Measurements from ENCODE around the gene ZBTB7C. TPM values are rescaled to one million over a fixed set of nuclear protein-coding genes. Genes with fewer than 3 reads are reported as not detected.

Gene ZBTB7C
- total RNA-seq, 1 donor from 2014 or later, result 1.4 TPM

DNA sequence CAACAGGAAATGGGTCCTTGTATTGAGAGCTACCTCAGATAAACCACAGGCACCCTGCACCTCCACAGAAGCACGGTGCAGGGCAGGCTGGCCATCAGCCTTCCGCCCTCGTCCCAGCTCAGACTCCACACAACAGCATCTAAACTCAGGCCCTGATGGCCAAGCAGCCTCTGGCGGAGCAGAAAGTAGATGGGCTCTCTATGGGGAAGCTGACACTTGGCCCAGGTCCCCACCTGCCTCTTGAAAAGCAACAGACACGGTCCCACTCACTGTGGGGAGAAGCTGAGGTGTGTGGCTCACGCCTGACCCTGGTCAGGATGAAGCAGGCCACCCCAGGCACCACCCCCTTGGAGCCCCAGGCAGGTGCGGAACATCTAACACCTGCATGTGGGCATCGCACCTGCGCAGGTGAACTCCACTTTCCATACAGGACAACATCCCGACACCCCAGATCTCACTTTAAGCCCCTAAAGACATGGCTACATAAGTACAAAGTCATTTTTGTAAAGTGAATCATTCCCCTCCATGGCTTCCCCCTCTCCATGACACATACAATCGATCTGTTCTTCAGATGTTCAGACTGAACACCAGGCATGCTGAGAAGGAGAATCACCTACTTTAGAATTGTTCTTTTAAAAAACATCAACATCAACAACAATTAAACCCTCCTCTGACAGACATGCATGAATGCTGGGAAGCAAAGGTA, 208.4 kb downstream of the ZBTB7C start:
- H3K36me3 Mint-ChIP-seq (ENCODE audit: low read depth), result peaks cover 3% of the 10 kb centered on the region
- H3K4me1 Mint-ChIP-seq (ENCODE audit: low read depth), result no peaks in the 10 kb centered on the region
- H3K27ac Mint-ChIP-seq (ENCODE audit: unreplicated experiment), result no peak overlapping the region
- no peak for TF ChIP-seq CTCF (IDR thresholded peaks at IDR 0.05)
- no peak overlapping the region for H3K4me3 Mint-ChIP-seq (ENCODE audit: unreplicated experiment)
- no peaks in the 10 kb centered on the region for H3K9me3 Mint-ChIP-seq (ENCODE audit: low read depth)
- peaks cover 72% of the 10 kb centered on the region for H3K27me3 Mint-ChIP-seq (ENCODE audit: low read depth)
- no peak for DNase-seq (ENCODE audit: low spot score)

- peaks cover 66% of the 10 kb centered on the region for H3K27me3 Mint-ChIP-seq (ENCODE audit: low read depth)
- H3K4me1 Mint-ChIP-seq (ENCODE audit: low read depth), result peaks cover 3% of the 10 kb centered on the region
- TF ChIP-seq CTCF (IDR thresholded peaks at IDR 0.05), result no peak
- no peak overlapping the region for H3K4me3 Mint-ChIP-seq (ENCODE audit: unreplicated experiment)
- H3K9me3 Mint-ChIP-seq (ENCODE audit: low read depth), result no peaks in the 10 kb centered on the region
- no peak overlapping the region for H3K27ac Mint-ChIP-seq (ENCODE audit: unreplicated experiment)
- H3K36me3 Mint-ChIP-seq (ENCODE audit: low read depth), result peaks cover 3% of the 10 kb centered on the region
- no peak for DNase-seq (ENCODE audit: low spot score)
Observed at GRCh38 chr18:48199399-48199798, 209.8 kb downstream of the ZBTB7C start.

- TF ChIP-seq CTCF (IDR thresholded peaks at IDR 0.05), result no peak
- Mint-ChIP-seq H3K27ac (ENCODE audit: unreplicated experiment) (no peak overlapping the region), H3K36me3 (ENCODE audit: low read depth) (peaks cover 3% of the 10 kb centered on the region), H3K27me3 (ENCODE audit: low read depth) (peaks cover 58% of the 10 kb centered on the region), H3K4me1 (ENCODE audit: low read depth) (peaks cover 14% of the 10 kb centered on the region), H3K4me3 (ENCODE audit: unreplicated experiment) (no peak overlapping the region), H3K9me3 (ENCODE audit: low read depth) (no peaks in the 10 kb centered on the region)
- no peak for DNase-seq (ENCODE audit: low spot score)
Observed at GRCh38 chr18:48197819-48198218, 211.4 kb downstream of the ZBTB7C start.

- no peak for DNase-seq (ENCODE audit: low spot score)
- no peak overlapping the region for H3K4me3 Mint-ChIP-seq (ENCODE audit: unreplicated experiment)
- peaks cover 46% of the 10 kb centered on the region for H3K27me3 Mint-ChIP-seq (ENCODE audit: low read depth)
- H3K27ac Mint-ChIP-seq (ENCODE audit: unreplicated experiment), result no peak overlapping the region
- no peaks in the 10 kb centered on the region for H3K9me3 Mint-ChIP-seq (ENCODE audit: low read depth)
- no peaks in the 10 kb centered on the region for H3K36me3 Mint-ChIP-seq (ENCODE audit: low read depth)
- H3K4me1 Mint-ChIP-seq (ENCODE audit: low read depth), result peaks cover 25% of the 10 kb centered on the region
- TF ChIP-seq CTCF (IDR thresholded peaks at IDR 0.05), result no peak
Observed at GRCh38 chr18:48195787-48196186, 213.4 kb downstream of the ZBTB7C start.

DNA sequence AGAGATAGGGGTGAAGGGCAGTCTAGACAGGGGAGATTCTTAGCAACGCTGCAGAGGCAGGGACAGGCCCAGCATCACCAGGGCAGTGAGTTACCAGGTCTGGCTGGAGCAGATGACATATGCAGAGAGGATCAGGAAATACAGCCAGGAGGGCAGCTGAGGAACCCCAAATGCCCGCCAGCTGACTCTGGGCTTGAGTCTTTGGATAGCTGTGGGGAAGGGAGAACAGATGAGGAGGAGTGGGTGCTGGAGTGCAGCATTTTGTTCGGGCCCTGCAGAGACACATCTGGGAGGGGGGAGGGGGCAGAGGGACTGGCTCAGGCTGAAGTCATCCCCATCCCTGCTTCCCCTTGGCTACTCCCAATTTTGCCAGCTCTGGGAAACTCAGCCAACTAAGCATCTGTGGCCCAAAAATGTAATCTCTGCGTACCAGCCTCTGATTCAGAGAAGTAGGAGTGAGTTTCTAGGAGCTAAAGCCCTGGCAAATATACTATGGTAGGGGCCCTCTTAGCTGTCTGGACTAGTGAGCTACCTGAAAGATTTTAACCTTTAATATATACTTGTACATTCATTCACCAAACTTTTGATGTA, 214.5 kb downstream of the ZBTB7C start:
- Mint-ChIP-seq H3K27ac (ENCODE audit: unreplicated experiment) (peak overlapping the region; percentile 25), H3K4me3 (ENCODE audit: unreplicated experiment) (no peak overlapping the region), H3K4me1 (ENCODE audit: low read depth) (peaks cover 25% of the 10 kb centered on the region), H3K36me3 (ENCODE audit: low read depth) (no peaks in the 10 kb centered on the region), H3K27me3 (ENCODE audit: low read depth) (peaks cover 41% of the 10 kb centered on the region), H3K9me3 (ENCODE audit: low read depth) (no peaks in the 10 kb centered on the region)
- no peak for DNase-seq (ENCODE audit: low spot score)
- TF ChIP-seq CTCF (IDR thresholded peaks at IDR 0.05), result no peak

Data from chondrocyte (in vitro differentiated cells).